ENCODE data around the gene LTC4S.

Gene LTC4S

GRCh38 chr5:179768326-179769085, 25.3 kb upstream of the LTC4S start:
- H3K27ac ChIP-seq, result no peak overlapping the region

DNA sequence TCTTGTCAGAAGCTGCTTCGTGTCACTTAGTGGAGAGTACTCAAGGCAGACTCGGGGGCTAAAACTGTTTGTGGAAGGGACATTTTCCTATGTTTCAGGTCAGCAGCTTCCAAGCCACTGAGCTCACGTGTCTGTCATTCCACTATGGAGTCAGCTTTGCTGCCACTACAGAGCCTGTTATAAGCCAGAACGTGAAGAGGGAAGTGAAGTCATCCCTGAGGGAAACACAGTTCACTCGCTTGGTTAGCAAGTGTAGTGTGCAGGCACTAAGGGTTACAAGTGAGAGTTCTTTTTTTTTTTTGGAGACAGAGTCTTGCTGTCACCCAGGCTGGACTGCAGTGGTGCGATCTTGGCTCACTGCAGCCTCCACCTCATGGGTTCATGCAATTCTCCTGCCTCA, 24.5 kb upstream of the LTC4S start:
- H3K4me3 ChIP-seq, result no peak overlapping the region
- peaks cover 100% of the 10 kb centered on the region for H3K36me3 ChIP-seq
- no peak overlapping the region for H3K9ac ChIP-seq
- H3K27ac ChIP-seq, result no peak overlapping the region
- H3K9me3 ChIP-seq, result no peaks in the 10 kb centered on the region
- H3K27me3 ChIP-seq, result no peaks in the 10 kb centered on the region
- no peak overlapping the region for H3K4me2 ChIP-seq
- H3K4me1 ChIP-seq, result no peaks in the 10 kb centered on the region
- no peak for TF ChIP-seq Cebpa-rat (IDR thresholded peaks at IDR 0.05)
- peaks cover 97% of the 10 kb centered on the region for H4K20me1 ChIP-seq

More at GRCh38 chr5:179768326-179769085, 25.3 kb upstream of the LTC4S start:
- no peaks in the 10 kb centered on the region for H3K27me3 ChIP-seq
- TF ChIP-seq Cebpa-rat (IDR thresholded peaks at IDR 0.05), result no peak
- peaks cover 100% of the 10 kb centered on the region for H3K36me3 ChIP-seq
- H3K4me2 ChIP-seq, result no peak overlapping the region
- H3K4me3 ChIP-seq, result no peak overlapping the region
- H4K20me1 ChIP-seq, result peaks cover 97% of the 10 kb centered on the region
- peaks cover 2% of the 10 kb centered on the region; the same call in 1 of the 2 replicates for H3K4me1 ChIP-seq
- H3K9me3 ChIP-seq, result no peaks in the 10 kb centered on the region
- H3K9ac ChIP-seq, result no peak overlapping the region

DNA sequence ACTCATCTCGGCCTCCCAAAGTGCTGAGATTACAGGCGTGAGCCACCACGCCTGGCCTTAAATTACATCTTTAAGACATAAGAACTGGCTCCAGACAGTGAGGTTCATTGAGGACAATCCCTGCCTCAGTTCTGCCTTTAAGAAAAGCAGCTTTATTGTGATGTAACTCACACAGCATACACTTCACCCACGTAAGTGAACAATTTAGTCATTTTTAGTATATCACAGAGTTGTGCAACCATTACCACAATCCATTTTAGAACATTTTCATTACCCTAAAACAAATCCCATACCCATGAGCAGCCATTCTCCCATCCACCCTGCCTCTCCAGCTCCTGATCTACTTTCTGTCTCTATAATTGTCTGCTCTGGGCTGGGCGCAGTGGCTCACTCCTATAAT, 24.0 kb upstream of the LTC4S start:
- H3K27ac ChIP-seq, result no peak overlapping the region
- no peak overlapping the region for H3K9ac ChIP-seq
- H3K4me2 ChIP-seq, result no peak overlapping the region
- H3K4me3 ChIP-seq, result no peak overlapping the region
- no peaks in the 10 kb centered on the region for H3K27me3 ChIP-seq
- no peak for TF ChIP-seq Cebpa-rat (IDR thresholded peaks at IDR 0.05)
- H3K36me3 ChIP-seq, result peaks cover 100% of the 10 kb centered on the region
- H3K4me1 ChIP-seq, result no peaks in the 10 kb centered on the region
- H3K9me3 ChIP-seq, result no peaks in the 10 kb centered on the region
- peaks cover 97% of the 10 kb centered on the region for H4K20me1 ChIP-seq

DNA sequence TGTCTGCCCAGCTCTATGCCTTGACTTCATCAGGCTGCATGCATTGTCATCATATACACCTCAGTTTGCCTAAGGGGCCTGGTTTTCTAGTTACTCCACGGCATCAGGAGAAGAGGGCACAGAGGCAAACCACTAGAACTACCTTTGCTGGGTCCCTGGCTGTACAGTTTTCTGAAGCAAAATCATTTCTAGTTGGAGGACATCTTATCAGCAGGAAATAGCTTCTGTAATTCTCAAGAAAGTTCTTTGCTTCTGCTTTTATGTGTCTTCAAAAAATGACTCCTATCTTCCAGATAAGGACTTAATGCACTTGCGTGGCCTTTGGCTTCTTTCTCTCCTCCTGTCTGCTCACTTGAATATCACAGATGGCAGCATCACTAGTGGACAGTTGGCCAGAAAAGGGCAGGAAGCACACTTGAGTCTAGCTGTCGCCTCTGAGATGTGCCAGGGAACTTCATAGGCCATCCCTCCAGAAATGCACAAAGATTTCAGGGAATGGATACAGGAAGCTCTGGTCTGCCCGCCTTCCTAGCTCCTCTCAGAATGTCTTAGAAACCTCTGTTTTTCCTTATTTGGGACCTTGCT, 22.4 kb upstream of the LTC4S start:
- no peak overlapping the region for H3K4me2 ChIP-seq
- H3K27ac ChIP-seq, result no peak overlapping the region
- H4K20me1 ChIP-seq, result peaks cover 97% of the 10 kb centered on the region
- H3K4me3 ChIP-seq, result no peak overlapping the region
- TF ChIP-seq Cebpa-rat (IDR thresholded peaks at IDR 0.05), result no peak
- no peaks in the 10 kb centered on the region for H3K9me3 ChIP-seq
- no peaks in the 10 kb centered on the region for H3K27me3 ChIP-seq
- peaks cover 100% of the 10 kb centered on the region for H3K36me3 ChIP-seq
- H3K4me1 ChIP-seq, result no peaks in the 10 kb centered on the region
- no peak overlapping the region for H3K9ac ChIP-seq

DNA sequence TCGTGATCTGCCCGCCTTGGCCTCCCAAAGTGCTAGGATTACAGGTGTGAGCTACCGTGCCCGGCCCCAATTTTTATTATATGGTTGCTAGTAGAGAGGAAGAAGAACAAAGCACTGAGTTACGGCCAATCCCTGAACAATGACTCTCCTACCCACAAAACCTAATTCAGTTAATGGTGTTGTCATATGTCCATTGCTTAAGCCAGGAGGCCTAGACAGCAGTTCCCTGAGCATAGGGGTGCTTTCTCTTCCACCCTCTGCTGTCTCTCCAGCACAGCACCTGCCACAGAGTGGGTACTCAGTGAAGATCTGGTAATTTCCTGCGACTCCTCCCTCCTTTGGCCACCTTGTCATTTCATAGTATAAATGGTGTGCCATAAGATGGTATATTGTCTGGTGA, 21.4 kb upstream of the LTC4S start:
- peaks cover 100% of the 10 kb centered on the region for H3K36me3 ChIP-seq

DNA sequence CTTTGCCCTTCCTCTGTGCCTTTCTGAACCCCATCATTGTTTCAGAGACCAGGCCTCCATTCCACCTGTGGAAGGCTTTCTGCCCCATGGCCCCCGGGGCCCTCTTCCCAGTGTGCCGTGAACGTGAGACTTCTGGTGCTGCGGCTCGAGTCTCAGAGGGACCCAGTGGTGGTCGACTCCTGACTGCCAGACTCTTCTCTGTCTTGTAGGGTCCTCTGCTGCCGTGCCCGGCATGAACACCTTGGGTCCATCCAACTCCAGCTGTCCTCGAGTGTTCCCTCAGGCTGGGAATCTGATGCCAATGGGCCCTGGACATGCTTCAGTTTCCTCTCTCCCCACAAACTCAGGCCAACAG, 20.1 kb upstream of the LTC4S start:
- H3K4me3 ChIP-seq, result no peak overlapping the region
- H3K36me3 ChIP-seq, result peaks cover 100% of the 10 kb centered on the region
- no peak overlapping the region for H3K27ac ChIP-seq
- no peaks in the 10 kb centered on the region for H3K4me1 ChIP-seq
- H4K20me1 ChIP-seq, result peaks cover 97% of the 10 kb centered on the region
- no peaks in the 10 kb centered on the region for H3K27me3 ChIP-seq
- H3K4me2 ChIP-seq, result no peak overlapping the region
- TF ChIP-seq Cebpa-rat (IDR thresholded peaks at IDR 0.05), result no peak
- no peak overlapping the region for H3K9ac ChIP-seq
- H3K9me3 ChIP-seq, result no peaks in the 10 kb centered on the region

More for the DNA sequence above, 21.4 kb upstream of the LTC4S start:
- Histone ChIP-seq H3K4me1 (no peaks in the 10 kb centered on the region), H4K20me1 (peaks cover 97% of the 10 kb centered on the region), H3K4me3 (no peak overlapping the region), H3K9ac (no peak overlapping the region), H3K9me3 (no peaks in the 10 kb centered on the region), H3K27ac (no peak overlapping the region), H3K27me3 (no peaks in the 10 kb centered on the region), H3K4me2 (no peak overlapping the region)
- TF ChIP-seq Cebpa-rat (IDR thresholded peaks at IDR 0.05), result no peak

DNA sequence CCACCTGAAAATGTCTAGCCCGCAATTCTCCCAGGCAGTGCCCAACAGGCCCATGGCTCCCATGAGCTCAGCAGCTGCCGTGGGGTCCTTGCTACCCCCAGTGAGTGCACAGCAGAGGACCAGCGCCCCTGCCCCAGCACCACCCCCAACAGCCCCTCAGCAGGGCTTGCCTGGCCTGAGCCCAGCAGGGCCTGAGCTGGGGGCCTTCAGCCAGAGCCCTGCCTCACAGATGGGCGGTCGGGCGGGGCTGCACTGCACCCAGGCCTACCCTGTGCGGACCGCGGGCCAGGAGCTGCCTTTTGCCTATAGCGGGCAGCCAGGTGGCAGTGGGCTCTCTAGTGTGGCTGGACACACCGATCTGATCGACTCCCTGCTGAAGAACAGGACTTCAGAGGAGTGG, 19.3 kb upstream of the LTC4S start:
- no peak overlapping the region for H3K9ac ChIP-seq
- no peak for TF ChIP-seq Cebpa-rat (IDR thresholded peaks at IDR 0.05)
- H4K20me1 ChIP-seq, result peaks cover 97% of the 10 kb centered on the region
- no peak overlapping the region for H3K4me2 ChIP-seq
- no peak overlapping the region for H3K27ac ChIP-seq
- no peaks in the 10 kb centered on the region for H3K9me3 ChIP-seq
- H3K4me3 ChIP-seq, result no peak overlapping the region
- no peaks in the 10 kb centered on the region for H3K4me1 ChIP-seq
- peaks cover 100% of the 10 kb centered on the region for H3K36me3 ChIP-seq
- no peaks in the 10 kb centered on the region for H3K27me3 ChIP-seq

DNA sequence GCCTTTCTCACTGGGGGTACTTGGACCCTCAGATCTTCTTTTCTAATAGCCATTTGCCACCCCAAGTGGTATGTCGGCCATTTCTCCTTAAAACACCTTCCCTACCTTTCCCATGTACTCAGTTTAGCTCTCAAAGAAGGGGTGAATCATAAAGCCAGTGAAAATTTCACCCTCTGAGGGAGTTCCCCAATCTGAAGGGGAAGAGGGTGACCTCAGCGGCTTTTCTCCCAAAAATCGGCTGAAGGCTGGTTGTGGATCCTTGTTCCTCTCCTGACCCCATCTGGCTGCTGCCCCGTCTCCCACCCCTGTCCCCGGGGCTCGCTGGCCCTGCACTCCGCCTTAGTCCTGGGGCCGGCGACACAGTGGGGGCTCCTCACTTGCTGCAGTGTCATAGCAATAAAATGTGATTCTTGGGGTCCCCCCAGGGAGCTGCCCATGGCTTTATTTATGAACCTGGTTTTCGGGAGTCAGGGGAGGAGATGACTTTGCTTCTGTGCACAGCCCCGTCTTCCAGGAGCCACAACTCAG, 17.3 kb upstream of the LTC4S start:
- Histone ChIP-seq H3K9me3 (no peaks in the 10 kb centered on the region), H4K20me1 (peaks cover 87% of the 10 kb centered on the region), H3K9ac (no peak overlapping the region), H3K36me3 (peaks cover 99% of the 10 kb centered on the region), H3K4me3 (no peak overlapping the region), H3K4me2 (no peak overlapping the region), H3K27me3 (no peaks in the 10 kb centered on the region), H3K4me1 (no peaks in the 10 kb centered on the region), H3K27ac (no peak overlapping the region)
- no peak for TF ChIP-seq Cebpa-rat (IDR thresholded peaks at IDR 0.05)

- TF ChIP-seq Cebpa-rat (IDR thresholded peaks at IDR 0.05), result no peak
- Histone ChIP-seq H3K4me3 (no peak overlapping the region), H3K9me3 (no peaks in the 10 kb centered on the region)
These were observed 16.3 kb upstream of the LTC4S start for GRCh38 chr5:179777456-179777855.

GRCh38 chr5:179777909-179778308, 15.9 kb upstream of the LTC4S start:
- Histone ChIP-seq H3K27me3 (no peaks in the 10 kb centered on the region), H3K4me1 (no peaks in the 10 kb centered on the region), H3K4me3 (no peak overlapping the region), H3K36me3 (peaks cover 95% of the 10 kb centered on the region), H3K27ac (no peak overlapping the region), H3K4me2 (no peak overlapping the region), H3K9ac (no peak overlapping the region), H3K9me3 (no peaks in the 10 kb centered on the region), H4K20me1 (peaks cover 76% of the 10 kb centered on the region)
- TF ChIP-seq Cebpa-rat (IDR thresholded peaks at IDR 0.05), result no peak

More at GRCh38 chr5:179777456-179777855, 16.3 kb upstream of the LTC4S start:
- H3K36me3 ChIP-seq, result peaks cover 97% of the 10 kb centered on the region
- H3K9ac ChIP-seq, result no peak overlapping the region
- H3K27ac ChIP-seq, result no peak overlapping the region
- H4K20me1 ChIP-seq, result peaks cover 80% of the 10 kb centered on the region
- no peak overlapping the region for H3K4me2 ChIP-seq
- H3K4me1 ChIP-seq, result no peaks in the 10 kb centered on the region
- no peaks in the 10 kb centered on the region for H3K27me3 ChIP-seq

All from BLaER1 (cell line).